IMR-90 (cell line): ENCODE results near the gene EEIG2. TPM values are rescaled to one million over a fixed set of nuclear protein-coding genes. Genes with fewer than 3 reads are reported as not detected.

ENCODE experiments used
- ATAC-seq: fragments of 200-7000 bp; cut with Tn5 transposase; 2 replicates; pipeline ENCODE4 v1.9.1; 2020; ENCODE audit warnings: low read depth, mild to moderate bottlenecking, moderate library complexity
- Bru-seq: library from RNA; stranded (reverse); fragments of 400-500 nt; gene quantifications from one replicate; lab custom pipeline; 2021; lab: Mats Ljungman, UMichigan
- BruChase-seq, 2 experiments: library from RNA; stranded (reverse); fragments of 400-500 nt; gene quantifications; one replicate each; lab custom pipeline; 2021; lab: Mats Ljungman, UMichigan
- BruUV-seq: library from RNA; stranded (reverse); fragments of 400-500 nt; replicated peaks from 2 replicates; lab custom pipeline; 2021; lab: Mats Ljungman, UMichigan
- CTCF ChIA-PET: fragments of 300-600 bp; formaldehyde crosslinking; extraction: SDS; loops from one replicate; lab custom pipeline; 2021; ENCODE audit warnings: antibody characterized with exemption; lab: Yijun Ruan, JAX
- POLR2A ChIA-PET: fragments of 300-600 bp; sonication (Branson Sonifier 250); formaldehyde crosslinking; loops from one replicate; lab custom pipeline; 2022; ENCODE audit warnings: antibody characterized with exemption; ENCODE audit not compliant: unreplicated experiment; lab: Charles Lee
- DNase-seq: peaks from one replicate; pipeline ENCODE4 v3.0.0; 2013
- H2AFZ ChIP-seq: replicated peaks from 2 replicates; pipeline ENCODE3; 2013; ENCODE audit warnings: low read length, mild to moderate bottlenecking; ENCODE audit not compliant: poor library complexity
- H2AK5ac ChIP-seq: 2 replicates; pipeline ENCODE4 v1.6.1; 2013; ENCODE audit warnings: low read depth, low read length, inconsistent platforms
- H2AK9ac ChIP-seq: replicated peaks from 2 replicates; pipeline ENCODE3; 2013; ENCODE audit warnings: mild to moderate bottlenecking, low read depth, low read length, moderate library complexity; ENCODE audit not compliant: poor library complexity
- H2BK120ac ChIP-seq: 2 replicates; pipeline ENCODE4 v1.6.1; 2013; ENCODE audit warnings: low read depth, low read length, inconsistent platforms
- H2BK15ac ChIP-seq: 3 replicates; pipeline ENCODE4 v1.6.1; 2013; ENCODE audit warnings: low read depth, low read length, inconsistent platforms
- H2BK20ac ChIP-seq: 2 replicates; pipeline ENCODE4 v1.6.1; 2013; ENCODE audit warnings: low read depth, mild to moderate bottlenecking, inconsistent platforms, low read length, moderate library complexity
- H2BK5ac ChIP-seq: 2 replicates; pipeline ENCODE4 v1.6.1; 2013; ENCODE audit warnings: mild to moderate bottlenecking, low read depth, low read length, inconsistent platforms; ENCODE audit not compliant: poor library complexity, severe bottlenecking
- H3K14ac ChIP-seq: replicated peaks from 2 replicates; pipeline ENCODE4 v1.6.1; 2013; ENCODE audit warnings: low read depth, low read length, inconsistent platforms
- H3K18ac ChIP-seq: 2 replicates; pipeline ENCODE4 v1.6.1; 2013; ENCODE audit warnings: low read depth, low read length, control low read depth
- H3K23ac ChIP-seq: 2 replicates; pipeline ENCODE4 v1.6.1; 2013; ENCODE audit warnings: low read depth, low read length, inconsistent platforms
- H3K27ac ChIP-seq: 2 replicates; pipeline ENCODE4 v1.5.1; 2013; ENCODE audit warnings: mild to moderate bottlenecking, control low read depth, low read length; ENCODE audit not compliant: insufficient read depth
- H3K27me3 ChIP-seq: 2 replicates; pipeline ENCODE4 v1.6.1; 2013; ENCODE audit warnings: low read length; ENCODE audit not compliant: control insufficient read depth, insufficient read depth
- H3K36me3 ChIP-seq: 2 replicates; pipeline ENCODE4 v1.6.1; 2013; ENCODE audit warnings: low read length, mixed read lengths; ENCODE audit not compliant: control insufficient read depth, insufficient read depth
- H3K4ac ChIP-seq: 2 replicates; pipeline ENCODE4 v1.6.1; 2013; ENCODE audit warnings: low read depth, low read length, inconsistent platforms
- H3K4me1 ChIP-seq: 2 replicates; pipeline ENCODE4 v1.6.1; 2013; ENCODE audit warnings: low read length, mixed read lengths; ENCODE audit not compliant: control insufficient read depth, insufficient read depth
- H3K4me2 ChIP-seq: 2 replicates; pipeline ENCODE4 v1.6.1; 2013; ENCODE audit warnings: low read depth, mild to moderate bottlenecking, control low read depth, low read length, moderate library complexity
- H3K4me3 ChIP-seq: 2 replicates; pipeline ENCODE4 v1.5.1; 2013; ENCODE audit warnings: low read depth, mild to moderate bottlenecking, control low read depth, low read length, moderate library complexity; ENCODE audit not compliant: insufficient read depth
- H3K56ac ChIP-seq: 2 replicates; pipeline ENCODE4 v1.6.1; 2013; ENCODE audit warnings: low read length, inconsistent platforms; ENCODE audit not compliant: insufficient read depth; ENCODE audit errors: extremely low read depth
- H3K79me1 ChIP-seq, 2 experiments: 2 replicates each; pipeline ENCODE4 v1.6.1; 2013; ENCODE audit warnings: low read length in 2 of 2, inconsistent platforms in 1 of 2, low read depth in 1 of 2
- H3K9ac ChIP-seq: 2 replicates; pipeline ENCODE4 v1.6.1; 2013; ENCODE audit warnings: low read depth, low read length, control low read depth
- H3K9me1 ChIP-seq: 2 replicates; pipeline ENCODE4 v1.6.1; 2013; ENCODE audit warnings: low read length, inconsistent platforms; ENCODE audit not compliant: insufficient read depth
- H3K9me3 ChIP-seq: 2 replicates; pipeline ENCODE4 v1.6.1; 2013; ENCODE audit warnings: low read length; ENCODE audit not compliant: control insufficient read depth, insufficient read depth
- H4K20me1 ChIP-seq: 2 replicates; pipeline ENCODE4 v1.6.1; 2013; ENCODE audit warnings: low read length, inconsistent platforms; ENCODE audit not compliant: insufficient read depth
- H4K5ac ChIP-seq: 2 replicates; pipeline ENCODE4 v1.6.1; 2013; ENCODE audit warnings: mild to moderate bottlenecking, low read depth, low read length, control low read depth
- H4K8ac ChIP-seq, 2 experiments: 2 replicates each; pipeline ENCODE4 v1.6.1; 2013; ENCODE audit warnings: low read depth in 2 of 2, low read length in 2 of 2, control low read depth in 1 of 2, inconsistent platforms in 1 of 2
- H4K91ac ChIP-seq: 2 replicates; pipeline ENCODE4 v1.6.1; 2013; ENCODE audit warnings: low read depth, low read length, inconsistent platforms; ENCODE audit not compliant: insufficient read depth
- BHLHE40 ChIP-seq: fragments of 150-350 bp; IDR thresholded peaks from 2 replicates; pipeline ENCODE4 v1.6.1; 2016; ENCODE audit warnings: mild to moderate bottlenecking, low read depth, low read length
- CEBPB ChIP-seq: IDR thresholded peaks from 2 replicates; pipeline ENCODE4 v1.6.1; 2012; ENCODE audit warnings: low read depth, low read length, improper control_type of control experiment
- CHD1 ChIP-seq: IDR thresholded peaks from 2 replicates; pipeline ENCODE4 v1.6.1; 2012; ENCODE audit warnings: low read depth, low read length, improper control_type of control experiment
- CTCF ChIP-seq: conservative IDR thresholded peaks from 2 replicates; pipeline ENCODE4 v1.5.1; 2012; ENCODE audit warnings: mild to moderate bottlenecking, low read depth, low read length, improper control_type of control experiment
- FOS ChIP-seq: fragments of 150-350 bp; IDR thresholded peaks from 2 replicates; pipeline ENCODE4 v1.6.1; 2016; ENCODE audit warnings: low read depth, low read length
- MAFK ChIP-seq: IDR thresholded peaks from 2 replicates; pipeline ENCODE4 v1.6.1; 2012; ENCODE audit warnings: low read depth, low read length, improper control_type of control experiment
- MXI1 ChIP-seq: IDR thresholded peaks from 2 replicates; pipeline ENCODE4 v1.6.1; 2012; ENCODE audit warnings: low read depth, mild to moderate bottlenecking, low read length, moderate library complexity, borderline replicate concordance
- NFE2L2 ChIP-seq: fragments of 150-350 bp; IDR thresholded peaks from 2 replicates; pipeline ENCODE4 v1.6.1; 2016; ENCODE audit warnings: low read depth, mild to moderate bottlenecking, low read length
- POLR2A ChIP-seq: IDR thresholded peaks from 2 replicates; pipeline ENCODE4 v1.6.1; 2012; ENCODE audit warnings: mild to moderate bottlenecking, low read depth, low read length
- RAD21 ChIP-seq: IDR thresholded peaks from 2 replicates; pipeline ENCODE4 v1.6.1; 2012; ENCODE audit warnings: low read length, improper control_type of control experiment
- RCOR1 ChIP-seq: IDR thresholded peaks from 2 replicates; pipeline ENCODE4 v1.6.1; 2012; ENCODE audit warnings: mild to moderate bottlenecking, low read length, improper control_type of control experiment; ENCODE audit not compliant: insufficient replicate concordance
- RFX5 ChIP-seq: IDR thresholded peaks from 2 replicates; pipeline ENCODE4 v1.8.0; 2012; ENCODE audit warnings: low read depth, mild to moderate bottlenecking, low read length, moderate library complexity
- WGBS, 2 experiments: methylation state at CpG; one replicate each; pipeline versions ENCODE4 v1.1.5 to v1.1.7; 2013; ENCODE audit warnings: missing lambda C conversion rate in 2 of 2; ENCODE audit not compliant: insufficient read length in 1 of 2; ENCODE audit errors: extremely low coverage in 2 of 2; 5-methylcytosine and 5-hydroxymethylcytosine counted together
- dilution Hi-C: fragments of 300-500 bp; cut with HindIII; formaldehyde crosslinking; loops from one replicate; pipeline ENCODE4 v1.14.3; 2018; ENCODE audit warnings: low sequenced_read_pairs; ENCODE audit not compliant: unreplicated experiment
- in situ Hi-C: fragments of 300-500 bp; cut with MboI; formaldehyde crosslinking; loops from 3 replicates; pipeline ENCODE4 v1.14.3; 2019; ENCODE audit warnings: low sequenced_read_pairs, inconsistent platforms, mixed read lengths
- intact Hi-C: fragments of 100-400 bp; cut with micrococcal nuclease; formaldehyde crosslinking; loops from 2 replicates; pipeline ENCODE4 v1.10.0; 2022
- long read RNA-seq: library from polyadenylated mRNA; unstranded; transcript quantifications from one replicate; pipeline ENCODE4 v2.0.0, GENCODE V29; 2021; ENCODE audit not compliant: unreplicated experiment
- polyA plus RNA-seq, 3 experiments: library from polyadenylated mRNA; depleted of rRNA; stranded (reverse); fragments of >200 nt; gene quantifications; 2 replicates each; pipeline ENCODE4 v1.2.3, GENCODE V29; 2012; ENCODE audit warnings: low replicate concordance in 1 of 3
- total RNA-seq: library from RNA; depleted of rRNA; stranded (reverse); fragments of >200 nt; gene quantifications from 2 replicates; pipeline ENCODE4 v1.2.3, GENCODE V29; 2012; rRNA removed

The EEIG2 gene
- 4.8 and 5.8 TPM in 2 replicates for total RNA-seq
- polyA plus RNA-seq (2012; rRNA removed): 1.4 and 1.7 TPM in 2 replicates
- polyA plus RNA-seq (2012; cell fraction: cytosol; rRNA removed): 0.26 and 0.34 TPM in 2 replicates
- 0.36 and 2.0 TPM in 2 replicates for polyA plus RNA-seq (2012; cell fraction: nucleus; rRNA removed; ENCODE audit: low replicate concordance)
- Bru-seq, nascent RNA: percentile 59 among the genes with signal in this experiment
- BruChase-seq, experiment 1, labeled RNA remaining after a 6-hour chase: percentile 55 among the genes with signal in this experiment
- BruChase-seq, experiment 2, labeled RNA remaining after a 2-hour chase: percentile 55 among the genes with signal in this experiment
- long read RNA-seq, full-length matches to known transcripts: 5 of 7 reads
- long read RNA-seq, partial matches to known transcripts: 0 of 7 reads
- long read RNA-seq, other reads (novel, unspliced or antisense): 2 of 7 reads

- no peaks in the 10 kb centered on the region for H4K20me1 ChIP-seq
- no peak within 1 kb of the TSS for H2AK5ac ChIP-seq
- peak within 1 kb of the TSS; percentile 63 for H3K23ac ChIP-seq
- ChIA-PET POLR2A (interaction anchor here (1.0 kb wide), 1 partner anchor 10 kb away, joined by 16 read pairs; no protein-coding TSS in a partner anchor), CTCF (interaction anchor here (0.6 to 3.2 kb wide), 21 partner anchors 8 to 866 kb away, joined by 3 to 13 read pairs (median 3); partner anchors contain the start of gene PRPF38B)
- H3K27ac ChIP-seq: peak within 1 kb of the TSS; percentile 39
- peak within 1 kb of the TSS; percentile 65 for H2BK120ac ChIP-seq
- peak within 1 kb of the TSS; percentile 88 for H4K5ac ChIP-seq
- H3K79me1 ChIP-seq: peaks cover 11 to 36% of the 10 kb centered on the region in 2 experiments
- no peaks in the 10 kb centered on the region; the same call in 1 of the 2 replicates for H3K4me1 ChIP-seq
- H3K4me2 ChIP-seq: peak within 1 kb of the TSS; percentile 95
- peak within 1 kb of the TSS; percentile 66 for H3K4ac ChIP-seq
- peak within 1 kb of the TSS; percentile 44 for H2BK5ac ChIP-seq
- dilution Hi-C loops (no loop called here), intact Hi-C loops (loop anchor here (2.0 to 5.0 kb wide), 3 partner anchors 38 to 83 kb away; no protein-coding TSS in a partner anchor), in situ Hi-C loops (no loop called here)
- H3K18ac ChIP-seq: peak within 1 kb of the TSS; percentile 78
- peaks cover 2% of the 10 kb centered on the region; the same call in 1 of the 2 replicates for H3K9me1 ChIP-seq
- H3K36me3 ChIP-seq: no peaks in the 10 kb centered on the region
- DNase-seq (peak; percentile 82), ATAC-seq (peak; percentile 99)
- peak within 1 kb of the TSS; percentile 70; the same call in 1 of the 2 replicates for H3K56ac ChIP-seq
- H3K14ac ChIP-seq: peak within 1 kb of the TSS; percentile 62
- H3K9ac ChIP-seq: peak within 1 kb of the TSS; percentile 74
- 0% methylated on average over 13 of the region's 59 CpGs; no CpG with 5 or more reads in 1 of the 2 experiments for WGBS, 2 experiments
- peak within 1 kb of the TSS; percentile 49 for H4K91ac ChIP-seq
- BruUV-seq: no TSS peak
- peak within 1 kb of the TSS; percentile 88 for H2AFZ ChIP-seq
- H2AK9ac ChIP-seq: peak within 1 kb of the TSS; percentile 82
- H3K9me3 ChIP-seq: no peaks in the 10 kb centered on the region
- peaks cover 3% of the 10 kb centered on the region for H3K27me3 ChIP-seq
- peak within 1 kb of the TSS; percentile 82 for H3K4me3 ChIP-seq
- H4K8ac ChIP-seq: peak within 1 kb of the TSS; percentile 87 to 93
- peak within 1 kb of the TSS; percentile 26 for H2BK20ac ChIP-seq
- 0 out of 3 replicates have a peak within 1 kb of the TSS, but pooled peaks have one; percentile 11 for H2BK15ac ChIP-seq
- no peak for TF ChIP-seq MAFK
- no peak for TF ChIP-seq RCOR1
- no peak for TF ChIP-seq MXI1
- no peak for TF ChIP-seq BHLHE40
- TF ChIP-seq POLR2A: no peak
- no peak for TF ChIP-seq CHD1
- TF ChIP-seq RFX5: no peak
- TF ChIP-seq CEBPB: no peak
- TF ChIP-seq NFE2L2: no peak
- TF ChIP-seq CTCF: peak; percentile 88
- no peak for TF ChIP-seq FOS
- peak; percentile 48 for TF ChIP-seq RAD21
Observed at GRCh38 chr1:108559215-108560186, at the start of gene EEIG2. EEIG2 (plus strand) TSS chr1:108560100; CDS start chr1:108560429, 329 bp downstream.
